GM19238 (cell line): ENCODE results near the gene CDK17.
"Not testable (repeated sequence)": the region's sequence is repeated elsewhere in the genome, so short reads cannot be mapped to it uniquely, and the experiment has no call there.

Experiments
- DNase-seq: peaks from one replicate; pipeline ENCODE4 v3.0.0; 2011; ENCODE audit warnings: low spot score; ENCODE audit not compliant: insufficient read length

Gene CDK17

DNA sequence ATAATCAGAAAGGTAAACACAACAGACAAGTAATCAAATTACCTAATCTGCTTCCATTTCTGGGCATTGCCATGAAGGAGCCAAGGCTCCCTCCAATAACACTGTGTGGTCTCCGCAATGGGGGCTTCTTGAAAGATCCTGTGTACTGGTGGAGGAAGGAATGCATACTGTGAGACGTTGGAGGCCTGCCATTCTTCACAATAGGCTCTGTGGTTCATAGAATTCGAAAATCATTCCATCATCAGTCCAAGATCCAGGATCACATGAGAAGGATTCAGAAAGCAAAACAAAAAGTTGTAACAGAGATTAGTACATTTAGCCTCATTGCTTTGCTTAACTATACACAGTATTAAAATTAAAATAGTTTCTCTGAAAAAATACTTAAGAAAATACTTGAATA, 76.3 kb downstream of the CDK17 start:
- DNase-seq: no peak

DNA sequence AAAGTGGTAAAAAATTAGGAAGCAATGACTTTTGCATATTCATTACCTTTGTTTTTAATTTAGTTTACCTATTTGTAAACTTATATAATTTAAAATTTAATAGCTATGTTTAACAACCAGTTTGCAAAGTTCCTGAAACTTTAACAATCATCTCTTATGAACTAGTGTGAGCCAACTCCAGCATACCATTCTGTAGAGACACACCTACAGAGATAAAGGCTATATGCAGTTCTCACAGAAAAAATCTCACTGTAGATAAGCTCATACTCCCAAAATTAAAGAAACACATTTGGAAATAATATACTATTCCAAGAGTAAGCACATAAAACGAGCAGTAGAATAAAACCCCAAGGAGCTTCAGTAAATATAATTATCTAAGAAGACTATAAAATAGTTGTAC, 77.5 kb downstream of the CDK17 start:
- DNase-seq: no peak

DNA sequence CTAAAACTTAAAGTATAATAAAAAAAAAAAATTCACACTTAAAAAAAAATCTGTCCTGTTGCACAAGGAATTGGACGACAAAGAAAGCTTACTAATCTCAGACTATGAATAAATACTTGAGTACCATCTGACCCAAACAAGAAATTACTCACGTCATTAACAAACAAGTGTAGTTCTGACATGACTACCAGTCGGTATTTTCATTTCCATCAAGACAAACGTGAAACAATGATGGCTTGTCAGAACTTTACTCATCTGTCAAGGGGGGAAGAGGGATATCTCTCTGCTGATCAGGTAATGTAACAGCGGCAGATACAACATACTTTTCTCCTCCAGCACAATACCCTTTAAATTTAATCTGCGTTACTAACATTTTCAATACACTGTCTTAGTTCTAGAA, 78.3 kb downstream of the CDK17 start:
- DNase-seq: no peak

DNA sequence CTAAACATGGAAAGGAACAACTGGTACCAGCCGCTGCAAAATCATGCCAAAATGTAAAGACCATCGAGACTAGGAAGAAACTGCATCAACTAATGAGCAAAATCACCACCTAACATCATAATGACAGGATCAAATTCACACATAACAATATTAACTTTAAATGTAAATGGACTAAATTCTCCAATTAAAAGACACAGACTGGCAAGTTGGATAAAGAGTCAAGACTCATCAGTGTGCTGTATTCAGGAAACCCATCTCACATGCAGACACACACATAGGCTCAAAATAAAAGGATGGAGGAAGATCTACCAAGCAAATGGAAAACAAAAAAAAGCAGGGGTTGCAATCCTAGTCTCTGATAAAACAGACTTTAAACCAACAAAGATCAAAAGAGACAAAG, 82.4 kb downstream of the CDK17 start:
- not testable (repeated sequence) for DNase-seq

DNA sequence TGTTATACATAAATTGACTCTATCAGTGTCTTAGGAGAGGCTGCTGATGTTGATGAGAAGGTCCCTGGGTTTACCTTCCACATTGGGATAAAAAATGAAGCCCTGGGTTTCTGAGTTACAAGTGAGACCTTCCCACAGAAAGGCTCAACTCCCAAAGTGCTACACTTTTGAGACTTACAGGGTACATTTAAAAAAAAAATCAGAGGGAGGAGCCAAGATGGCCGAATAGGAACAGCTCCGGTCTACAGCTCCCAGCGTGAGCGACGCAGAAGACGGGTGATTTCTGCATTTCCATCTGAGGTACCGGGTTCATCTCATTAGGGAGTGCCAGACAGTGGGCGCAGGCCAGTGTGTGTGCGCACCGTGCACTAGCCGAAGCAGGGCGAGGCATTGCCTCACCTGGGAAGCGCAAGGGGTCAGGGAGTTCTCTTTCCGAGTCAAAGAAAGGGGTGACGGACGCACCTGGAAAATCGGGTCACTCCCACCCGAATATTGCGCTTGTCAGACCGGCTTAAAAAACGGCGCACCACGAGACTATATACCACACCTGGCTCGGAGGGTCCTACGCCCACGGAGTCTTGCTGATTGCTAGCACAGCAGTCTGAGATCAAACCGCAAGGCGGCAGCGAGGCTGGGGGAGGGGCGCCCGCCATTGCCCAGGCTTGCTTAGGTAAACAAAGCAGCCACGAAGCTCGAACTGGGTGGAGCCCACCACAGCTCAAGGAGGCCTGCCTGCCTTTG, 84.3 kb downstream of the CDK17 start:
- not testable (repeated sequence) for DNase-seq

DNA sequence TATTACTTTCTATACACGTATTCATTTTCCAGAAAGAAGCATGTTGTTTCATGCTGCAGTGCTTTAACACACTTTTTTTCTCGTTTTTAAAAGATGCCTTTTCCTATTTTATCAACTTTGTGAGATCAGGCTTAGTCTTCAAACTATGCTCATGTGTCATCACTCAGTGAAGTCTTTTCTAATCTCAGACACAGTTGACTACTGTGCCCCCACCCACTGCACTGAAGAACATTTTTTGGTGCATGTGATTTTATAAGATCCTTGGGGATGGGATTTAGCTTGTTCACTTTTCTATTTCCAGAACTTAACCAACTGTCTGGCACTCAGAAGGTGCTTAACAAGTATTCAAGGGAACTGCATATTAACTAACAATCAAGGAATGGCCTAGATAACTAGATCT, 85.5 kb downstream of the CDK17 start:
- DNase-seq: no peak

DNA sequence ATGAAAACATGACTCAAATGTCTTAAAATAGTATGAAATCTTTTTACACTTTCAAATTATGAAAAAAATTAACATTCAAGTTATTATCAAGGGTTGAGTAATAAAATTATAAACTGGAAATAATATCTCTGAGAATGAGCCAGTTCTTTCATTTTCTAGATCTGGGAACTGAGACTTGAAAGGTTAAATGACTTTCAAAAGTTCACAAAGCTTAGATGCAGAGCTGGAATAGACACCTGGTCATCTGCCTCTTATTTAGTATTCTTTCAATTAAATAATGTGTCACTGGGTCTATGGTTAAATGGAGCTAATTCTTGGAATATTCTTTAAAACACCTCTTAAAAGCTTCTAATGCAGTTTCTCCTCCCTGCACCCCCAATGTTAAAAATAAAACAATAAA, 86.6 kb downstream of the CDK17 start:
- no peak for DNase-seq

DNA sequence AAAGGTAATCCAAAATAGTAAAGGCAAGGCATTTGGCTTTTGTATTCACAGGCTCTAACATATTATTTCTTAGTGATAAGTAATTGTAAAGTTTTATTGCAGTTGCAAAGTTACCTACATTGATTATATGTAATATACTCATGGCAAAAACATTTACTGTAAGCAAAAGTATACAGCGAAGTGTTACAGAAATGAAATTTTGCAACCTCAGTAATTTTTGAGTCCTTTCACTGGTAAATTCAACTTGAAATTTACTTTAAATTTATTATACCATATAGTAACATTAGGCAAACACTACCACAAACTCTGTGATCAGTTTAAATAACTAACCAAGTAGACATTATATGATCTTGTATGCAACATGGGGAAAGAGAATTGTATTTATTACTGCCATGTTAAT, 89.0 kb downstream of the CDK17 start:
- DNase-seq: no peak

DNA sequence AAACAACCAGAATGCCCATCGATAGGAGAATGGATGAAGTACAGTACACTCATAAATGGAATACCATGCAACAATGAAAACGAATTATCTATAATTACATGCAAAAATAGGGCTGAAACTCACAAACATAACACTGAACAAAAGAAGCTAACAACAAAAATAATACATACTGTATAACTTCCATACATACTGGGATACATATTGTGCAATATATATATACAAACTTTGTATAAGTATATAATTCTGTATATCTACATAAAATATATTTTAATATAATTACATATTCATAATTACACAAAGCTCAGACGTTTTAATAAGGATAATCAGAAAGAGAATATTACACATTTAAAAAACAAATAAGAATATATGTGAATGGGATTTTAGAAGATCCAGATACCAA, 90.2 kb downstream of the CDK17 start:
- no peak for DNase-seq

DNA sequence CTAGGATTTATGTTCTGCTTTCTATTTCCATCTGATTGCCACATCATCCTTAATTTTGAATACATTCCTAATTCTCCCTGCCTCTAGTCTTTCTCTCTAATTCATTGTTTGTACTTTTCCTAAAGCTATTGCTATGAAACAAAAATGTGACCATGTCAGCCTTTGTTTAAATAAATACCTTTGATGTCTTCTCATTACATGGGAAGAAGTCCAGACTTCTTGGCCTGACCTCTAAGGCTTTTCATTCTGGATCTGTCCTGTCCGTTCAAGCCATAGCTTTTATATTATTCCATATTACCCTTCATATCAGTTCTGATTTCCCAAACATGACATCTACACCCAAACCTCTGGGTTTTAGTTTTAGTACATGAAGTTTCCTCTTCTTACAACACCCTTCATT, 91.4 kb downstream of the CDK17 start:
- no peak for DNase-seq

DNA sequence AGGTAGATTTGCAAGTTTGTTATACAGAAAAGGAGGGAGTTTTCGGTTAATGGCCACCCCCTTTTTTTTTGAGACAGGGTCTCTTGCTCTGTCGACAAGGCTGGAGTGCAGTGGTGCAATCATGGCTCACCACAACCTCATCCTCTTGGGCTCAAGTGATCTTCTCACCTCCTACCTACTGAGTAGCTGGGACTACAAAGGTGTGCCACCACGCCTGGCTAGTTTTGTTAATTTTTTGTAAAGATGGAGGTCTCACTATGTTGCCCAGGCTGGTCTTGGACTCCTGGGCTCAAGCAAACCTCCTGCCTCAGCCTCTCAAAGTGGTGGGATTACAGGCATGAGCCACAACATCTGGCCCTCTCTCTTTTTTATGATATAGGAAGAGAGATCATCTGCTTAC, 94.6 kb downstream of the CDK17 start:
- no peak for DNase-seq

DNA sequence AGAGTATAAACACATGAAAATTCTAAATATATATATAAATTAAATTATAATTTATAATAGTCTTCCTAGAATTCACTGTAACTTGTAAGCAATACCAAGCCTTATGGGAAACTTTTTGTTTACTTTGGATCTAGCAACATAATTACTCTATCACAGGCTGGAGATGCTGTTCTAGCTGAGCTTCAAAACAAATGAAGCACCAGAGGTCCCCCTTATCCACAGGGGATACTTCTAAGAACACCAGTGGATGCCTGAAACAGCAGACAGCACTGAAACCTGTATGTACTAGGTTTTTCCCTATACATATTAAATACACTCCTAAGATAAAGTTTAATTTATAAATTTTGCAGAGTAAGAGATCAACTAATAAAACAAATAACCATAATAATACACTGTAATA, 96.6 kb downstream of the CDK17 start:
- DNase-seq: no peak

DNA sequence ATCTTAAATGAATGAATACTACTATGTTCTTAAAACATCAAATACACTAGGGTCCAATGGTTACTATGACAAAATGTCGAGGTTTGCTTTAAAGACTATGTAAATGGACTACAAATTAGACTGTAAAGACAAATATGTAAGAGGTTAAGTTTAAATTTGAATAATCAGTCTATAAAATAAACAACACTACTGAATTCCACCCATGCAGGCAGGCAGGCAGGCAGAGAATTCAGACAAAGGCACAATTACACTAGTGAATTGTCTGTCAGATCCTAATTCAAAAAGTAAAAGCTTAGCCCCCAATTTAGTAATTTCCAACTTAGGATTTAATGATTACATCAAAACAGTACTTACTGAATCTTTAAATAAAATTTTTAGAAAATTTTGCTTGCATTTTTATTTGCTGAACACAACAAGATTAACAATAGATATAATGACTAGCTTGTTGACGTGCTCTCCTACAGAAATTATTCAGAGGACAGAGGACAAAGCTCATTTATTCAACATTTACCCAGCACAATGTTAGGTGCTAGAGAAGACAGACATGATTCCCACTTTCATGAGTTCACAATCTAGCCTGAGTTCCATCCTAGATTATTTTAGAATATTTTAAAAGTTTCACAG, 97.4 kb downstream of the CDK17 start:
- DNase-seq: no peak

DNA sequence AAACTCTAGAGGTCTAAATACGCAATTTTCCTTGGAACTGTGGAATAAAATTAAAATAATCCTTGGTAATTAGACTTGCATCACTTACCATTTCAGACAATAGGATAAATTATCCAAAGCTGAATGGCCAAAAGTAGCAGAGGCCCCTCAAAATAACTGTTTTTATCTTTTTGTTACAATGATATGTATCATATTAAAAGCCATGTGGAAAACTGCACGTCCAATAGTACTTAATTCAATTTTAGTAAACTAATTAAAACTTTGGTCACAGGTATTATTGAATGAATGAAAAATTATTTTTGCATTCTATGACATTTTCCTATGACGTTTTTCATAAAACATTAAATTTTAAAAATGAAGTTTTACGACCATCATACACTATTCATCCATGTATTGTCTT, 98.5 kb downstream of the CDK17 start:
- DNase-seq: no peak

DNA sequence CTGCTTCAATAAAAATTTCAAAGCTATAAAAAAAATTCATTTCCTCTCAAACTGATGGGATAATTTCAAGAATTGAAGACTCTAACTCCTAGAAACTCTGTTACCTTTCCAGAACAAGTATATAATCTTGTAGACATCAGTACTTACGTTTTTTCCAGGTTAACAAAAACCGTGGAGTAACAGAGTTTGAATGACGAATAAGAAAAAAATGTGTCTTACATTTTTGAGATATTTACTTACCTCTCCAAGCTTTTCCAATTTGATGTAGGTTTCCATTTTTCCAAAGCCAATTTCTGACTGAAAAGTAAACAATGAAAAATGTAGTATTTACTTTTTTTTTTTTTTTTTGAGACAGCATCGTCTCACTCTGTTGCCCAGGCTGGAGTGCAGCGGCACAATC, 100.2 kb downstream of the CDK17 start:
- DNase-seq: no peak

DNA sequence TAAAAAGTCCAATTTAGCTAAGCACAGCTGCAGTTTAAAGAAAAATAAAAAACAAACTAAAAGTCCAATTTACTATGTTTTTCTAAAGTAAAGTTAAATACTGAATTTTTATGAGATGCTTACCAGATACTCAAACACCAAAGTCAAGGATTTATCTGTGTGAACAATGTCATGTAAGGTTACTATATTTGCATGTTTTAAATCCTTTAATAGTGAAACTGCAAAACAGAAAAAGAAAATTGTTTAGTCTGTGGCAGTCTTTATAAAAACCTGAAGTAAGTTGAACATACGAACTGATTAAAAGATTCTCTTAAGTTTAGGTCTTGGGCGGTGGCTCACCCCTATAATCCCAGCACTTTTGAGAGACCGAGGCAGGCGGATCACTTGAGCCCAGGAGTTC, 102.7 kb downstream of the CDK17 start:
- DNase-seq: no peak

DNA sequence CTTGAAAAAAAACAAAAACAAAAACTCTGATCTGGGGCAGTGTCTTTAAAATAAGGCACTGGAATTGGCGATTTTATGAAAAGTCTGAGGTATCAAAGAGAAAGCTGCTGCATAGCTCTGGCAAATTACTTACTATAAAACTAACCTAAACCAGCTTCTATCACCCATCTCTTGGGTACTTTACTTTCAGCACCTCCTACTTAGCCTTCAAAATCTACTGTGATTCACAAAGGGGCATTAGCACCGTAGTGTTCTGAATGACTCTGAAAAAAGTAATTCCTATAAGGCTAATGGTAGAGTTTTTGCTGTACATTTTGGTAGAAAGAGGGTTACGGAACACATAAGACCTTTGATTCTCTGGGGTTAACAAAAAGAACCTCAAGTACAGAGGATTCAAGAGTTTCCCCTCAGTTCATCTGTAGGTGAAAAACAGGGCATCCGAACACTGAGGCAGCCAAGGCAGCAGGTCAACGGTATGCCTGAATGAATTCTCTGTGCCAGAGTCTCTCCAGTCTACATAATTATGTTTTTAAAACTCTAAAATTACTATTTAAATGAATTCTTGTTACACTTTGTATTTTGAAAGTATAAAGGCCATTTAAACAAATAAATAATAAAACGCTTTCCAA, 104.6 kb downstream of the CDK17 start:
- DNase-seq: no peak

DNA sequence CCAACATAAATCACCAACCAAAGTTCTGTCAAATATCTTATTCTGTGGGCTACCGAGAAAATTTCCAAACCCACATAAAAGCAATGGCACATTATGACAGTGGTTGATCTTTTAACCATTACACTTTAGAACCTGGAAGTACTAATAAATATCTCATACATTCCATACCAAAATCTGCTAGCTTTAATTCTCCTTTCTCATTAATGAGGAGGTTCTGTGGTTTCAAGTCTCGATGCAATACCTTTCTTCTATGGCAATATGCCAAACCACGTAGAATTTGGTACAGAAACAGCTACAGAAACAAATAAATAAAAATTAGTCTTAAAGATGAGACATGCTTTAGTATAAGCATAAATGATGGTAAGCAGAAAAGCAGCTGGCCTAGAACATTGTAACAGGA, 105.4 kb downstream of the CDK17 start:
- no peak for DNase-seq

DNA sequence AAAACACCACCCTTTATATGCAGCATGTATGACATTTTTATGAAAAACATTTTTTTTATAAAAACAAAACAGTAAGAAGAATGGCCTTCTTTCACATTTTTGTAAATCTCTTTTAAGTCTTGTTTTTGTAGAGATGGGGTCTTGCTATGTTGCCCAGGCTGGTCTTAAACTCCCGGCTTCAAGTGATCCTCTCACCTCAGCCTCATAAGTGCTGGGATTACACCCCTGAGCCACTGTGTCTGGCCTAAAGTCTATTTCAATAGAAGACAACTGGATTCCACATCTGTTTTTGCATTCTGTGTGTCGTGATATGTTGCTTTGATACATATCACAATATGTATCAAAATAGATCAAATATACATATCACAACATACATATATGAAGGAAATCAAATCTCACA, 107.1 kb downstream of the CDK17 start:
- no peak for DNase-seq

DNA sequence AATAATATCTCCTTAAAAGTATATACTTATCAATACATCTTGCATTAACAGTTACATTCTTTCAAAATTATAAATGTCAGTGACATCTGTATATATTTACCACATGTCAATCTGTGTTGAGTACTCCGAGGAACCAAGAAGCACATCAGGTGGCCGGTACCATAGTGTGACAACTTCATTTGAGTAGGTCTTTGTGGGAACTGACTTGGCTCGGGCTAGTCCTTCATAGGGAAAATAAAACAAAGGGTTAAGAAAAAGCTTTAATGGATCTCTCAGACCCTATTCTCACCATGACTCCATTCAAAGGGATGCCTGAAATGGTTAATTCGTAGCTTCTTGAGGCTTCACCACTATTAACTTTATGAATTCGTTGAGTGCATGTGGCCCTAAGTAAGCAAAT, 111.2 kb downstream of the CDK17 start:
- DNase-seq: no peak

DNA sequence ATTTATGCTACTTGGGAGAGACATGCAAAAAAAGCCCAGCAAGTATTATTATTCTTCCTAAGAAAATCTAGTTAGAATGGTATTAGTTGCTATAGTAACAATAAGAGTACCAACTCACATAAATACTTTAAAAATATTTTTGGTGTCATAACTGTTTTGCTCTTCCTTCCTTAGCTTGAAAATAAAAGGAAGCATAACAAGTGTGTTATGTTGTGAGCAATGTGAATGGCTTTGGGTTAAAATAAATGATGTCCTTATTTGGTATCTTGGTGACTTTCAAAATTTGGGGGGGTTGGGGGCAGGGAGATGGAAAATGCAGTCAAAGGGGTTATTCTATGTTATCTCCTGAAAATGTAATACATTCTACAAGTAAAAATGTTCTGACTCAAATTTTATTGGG, 115.1 kb downstream of the CDK17 start:
- DNase-seq: no peak

DNA sequence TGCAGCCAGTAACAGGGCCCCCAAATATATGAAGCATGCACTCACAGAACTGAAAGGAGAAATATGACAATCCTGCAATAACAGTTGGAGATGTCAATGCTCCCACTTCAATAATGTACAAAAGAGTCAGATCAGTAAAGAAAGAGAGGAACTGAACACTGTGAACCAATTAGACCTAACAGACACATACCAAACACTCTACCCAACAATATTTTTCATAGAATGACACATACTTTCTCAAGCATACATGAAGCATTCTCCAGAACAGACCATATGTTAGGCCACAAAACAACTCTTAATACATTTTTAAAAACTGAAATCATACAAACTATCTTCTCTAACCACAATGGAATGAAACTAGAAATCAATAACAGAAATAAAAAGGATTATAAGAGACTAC, 125.9 kb downstream of the CDK17 start:
- no peak for DNase-seq
